HEK293 (cell line): ENCODE data around the gene DCHS2.

ENCODE experiments used
- BCL11A ChIP-seq: fragments of 450-650 bp; formaldehyde crosslinking; IDR thresholded peaks from 2 replicates; pipeline ENCODE4 v1.5.1; 2016; ENCODE audit warnings: low read depth, missing biosample characterization, missing genetic modification characterization
- OSR2 ChIP-seq: fragments of 450-650 bp; formaldehyde crosslinking; IDR thresholded peaks from 2 replicates; pipeline ENCODE4 v1.5.1; 2016; ENCODE audit warnings: missing biosample characterization, missing genetic modification characterization
- PRDM1 ChIP-seq: fragments of 450-650 bp; formaldehyde crosslinking; IDR thresholded peaks from 2 replicates; pipeline ENCODE4; 2016; ENCODE audit warnings: missing biosample characterization, missing genetic modification characterization
- ZBTB7A ChIP-seq: fragments of 450-650 bp; formaldehyde crosslinking; IDR thresholded peaks from 2 replicates; pipeline ENCODE4 v1.5.1; 2016; ENCODE audit warnings: low read depth, missing biosample characterization, missing genetic modification characterization
- ZBTB8A ChIP-seq: fragments of 450-650 bp; formaldehyde crosslinking; IDR thresholded peaks from 2 replicates; pipeline ENCODE4 v1.5.1; 2016; ENCODE audit warnings: missing biosample characterization, missing genetic modification characterization
- ZNF121 ChIP-seq: fragments of 450-650 bp; formaldehyde crosslinking; IDR thresholded peaks from 2 replicates; pipeline ENCODE4 v1.5.1; 2016; ENCODE audit warnings: missing biosample characterization, missing genetic modification characterization
- ZNF473 ChIP-seq: fragments of 450-650 bp; formaldehyde crosslinking; IDR thresholded peaks from 2 replicates; pipeline ENCODE4 v1.5.1; 2017; ENCODE audit warnings: missing biosample characterization, missing genetic modification characterization
- ZNF530 ChIP-seq: fragments of 450-650 bp; formaldehyde crosslinking; IDR thresholded peaks from 2 replicates; pipeline ENCODE4 v1.5.1; 2016; ENCODE audit warnings: low read depth, missing biosample characterization, missing genetic modification characterization
- ZNF701 ChIP-seq: fragments of 450-650 bp; formaldehyde crosslinking; IDR thresholded peaks from 2 replicates; pipeline ENCODE4 v1.5.1; 2016; ENCODE audit warnings: missing biosample characterization, missing genetic modification characterization
- TF ChIP-seq, protein P1 (sequence below): sonication (generic); formaldehyde crosslinking; IDR thresholded peaks from 2 replicates; pipeline ENCODE4 v1.8.1; 2022; ENCODE audit warnings: mild to moderate bottlenecking, moderate library complexity, missing genetic modification reagents
- TF ChIP-seq, protein P2 (sequence below): fragments of 450-650 bp; formaldehyde crosslinking; IDR thresholded peaks from 2 replicates; pipeline ENCODE4 v1.5.1; 2016; ENCODE audit warnings: missing biosample characterization, missing genetic modification characterization
- TF ChIP-seq, protein P3 (sequence below): fragments of 450-650 bp; formaldehyde crosslinking; IDR thresholded peaks from 2 replicates; pipeline ENCODE4 v1.5.1; 2016; ENCODE audit warnings: missing biosample characterization, missing genetic modification characterization

DNA sequence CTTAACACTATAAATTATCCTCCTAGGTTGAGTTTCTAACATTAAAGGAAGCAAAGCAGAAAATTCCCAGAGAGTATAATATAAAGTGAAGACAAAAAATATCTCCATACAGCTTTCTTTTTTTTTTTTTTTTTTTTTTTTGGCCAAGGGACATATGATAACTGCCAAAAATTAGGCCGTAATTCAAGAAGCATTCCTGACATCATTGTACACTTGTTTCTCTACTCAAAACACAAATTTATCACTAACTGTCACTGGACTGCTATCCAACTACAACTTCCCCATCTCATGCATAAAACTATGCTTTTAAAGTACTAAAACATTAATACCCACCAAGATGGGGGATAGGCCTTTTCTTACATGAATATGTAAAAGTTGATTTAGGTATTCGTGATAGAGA is 77.2 kb downstream of the DCHS2 start:
- TF ChIP-seq, protein P1, sequence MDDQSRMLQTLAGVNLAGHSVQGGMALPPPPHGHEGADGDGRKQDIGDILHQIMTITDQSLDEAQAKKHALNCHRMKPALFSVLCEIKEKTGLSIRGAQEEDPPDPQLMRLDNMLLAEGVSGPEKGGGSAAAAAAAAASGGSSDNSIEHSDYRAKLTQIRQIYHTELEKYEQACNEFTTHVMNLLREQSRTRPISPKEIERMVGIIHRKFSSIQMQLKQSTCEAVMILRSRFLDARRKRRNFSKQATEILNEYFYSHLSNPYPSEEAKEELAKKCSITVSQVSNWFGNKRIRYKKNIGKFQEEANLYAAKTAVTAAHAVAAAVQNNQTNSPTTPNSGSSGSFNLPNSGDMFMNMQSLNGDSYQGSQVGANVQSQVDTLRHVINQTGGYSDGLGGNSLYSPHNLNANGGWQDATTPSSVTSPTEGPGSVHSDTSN (CRISPR knock-in tag): no peak
- TF ChIP-seq BCL11A: no peak
- no peak for TF ChIP-seq ZNF701 (tag by site-specific recombination)
- TF ChIP-seq, protein P2, sequence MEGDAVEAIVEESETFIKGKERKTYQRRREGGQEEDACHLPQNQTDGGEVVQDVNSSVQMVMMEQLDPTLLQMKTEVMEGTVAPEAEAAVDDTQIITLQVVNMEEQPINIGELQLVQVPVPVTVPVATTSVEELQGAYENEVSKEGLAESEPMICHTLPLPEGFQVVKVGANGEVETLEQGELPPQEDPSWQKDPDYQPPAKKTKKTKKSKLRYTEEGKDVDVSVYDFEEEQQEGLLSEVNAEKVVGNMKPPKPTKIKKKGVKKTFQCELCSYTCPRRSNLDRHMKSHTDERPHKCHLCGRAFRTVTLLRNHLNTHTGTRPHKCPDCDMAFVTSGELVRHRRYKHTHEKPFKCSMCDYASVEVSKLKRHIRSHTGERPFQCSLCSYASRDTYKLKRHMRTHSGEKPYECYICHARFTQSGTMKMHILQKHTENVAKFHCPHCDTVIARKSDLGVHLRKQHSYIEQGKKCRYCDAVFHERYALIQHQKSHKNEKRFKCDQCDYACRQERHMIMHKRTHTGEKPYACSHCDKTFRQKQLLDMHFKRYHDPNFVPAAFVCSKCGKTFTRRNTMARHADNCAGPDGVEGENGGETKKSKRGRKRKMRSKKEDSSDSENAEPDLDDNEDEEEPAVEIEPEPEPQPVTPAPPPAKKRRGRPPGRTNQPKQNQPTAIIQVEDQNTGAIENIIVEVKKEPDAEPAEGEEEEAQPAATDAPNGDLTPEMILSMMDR (tag by site-specific recombination): no peak
- no peak for TF ChIP-seq ZNF473
- TF ChIP-seq ZNF530: no peak
- no peak for TF ChIP-seq ZBTB8A (tag by site-specific recombination)
- no peak for TF ChIP-seq ZBTB7A
- no peak for TF ChIP-seq ZNF121 (tag by site-specific recombination)
- TF ChIP-seq PRDM1 (tag by site-specific recombination): no peak
- no peak for TF ChIP-seq OSR2 (tag by site-specific recombination)
- TF ChIP-seq, protein P3, sequence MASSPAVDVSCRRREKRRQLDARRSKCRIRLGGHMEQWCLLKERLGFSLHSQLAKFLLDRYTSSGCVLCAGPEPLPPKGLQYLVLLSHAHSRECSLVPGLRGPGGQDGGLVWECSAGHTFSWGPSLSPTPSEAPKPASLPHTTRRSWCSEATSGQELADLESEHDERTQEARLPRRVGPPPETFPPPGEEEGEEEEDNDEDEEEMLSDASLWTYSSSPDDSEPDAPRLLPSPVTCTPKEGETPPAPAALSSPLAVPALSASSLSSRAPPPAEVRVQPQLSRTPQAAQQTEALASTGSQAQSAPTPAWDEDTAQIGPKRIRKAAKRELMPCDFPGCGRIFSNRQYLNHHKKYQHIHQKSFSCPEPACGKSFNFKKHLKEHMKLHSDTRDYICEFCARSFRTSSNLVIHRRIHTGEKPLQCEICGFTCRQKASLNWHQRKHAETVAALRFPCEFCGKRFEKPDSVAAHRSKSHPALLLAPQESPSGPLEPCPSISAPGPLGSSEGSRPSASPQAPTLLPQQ (tag by site-specific recombination): no peak
